ENCODE data around the gene PRR23A.

GRCh38 chr3:139037478-139037877, 31.4 kb upstream of the PRR23A start:
- TF ChIP-seq YY1 (IDR thresholded peaks at IDR 0.05; ENCODE audit: insufficient read depth, insufficient read length) = no peak
- TF ChIP-seq ZNF274 (IDR thresholded peaks at IDR 0.05; ENCODE audit: low read depth, low read length) = no peak

All from NT2/D1 (cell line).